H1 (cell line): ENCODE results near the gene ATE1. TPM values are rescaled to one million over a fixed set of nuclear protein-coding genes. Genes with fewer than 3 reads are reported as not detected.

Experiments used
- GABPA ChIP-seq: IDR thresholded peaks from 2 replicates; pipeline ENCODE4 v1.6.1; 2011; ENCODE audit warnings: mild to moderate bottlenecking, low read length, moderate library complexity, borderline replicate concordance; ENCODE audit not compliant: insufficient read depth
- KDM1A ChIP-seq: fragments of 200-600, 300-600 bp; sonication (generic); IDR thresholded peaks from 2 replicates; pipeline ENCODE4 v1.7.1; 2016; ENCODE audit warnings: mild to moderate bottlenecking, low read length, borderline replicate concordance
- KDM4A ChIP-seq: IDR thresholded peaks from one replicate; pipeline ENCODE4 v1.7.1; 2012; ENCODE audit warnings: low read depth, mild to moderate bottlenecking, moderate library complexity, low read length, inconsistent platforms; ENCODE audit not compliant: severe bottlenecking
- MAFK ChIP-seq: IDR thresholded peaks from 2 replicates; pipeline ENCODE4 v1.6.1; 2012; ENCODE audit warnings: low read depth, mild to moderate bottlenecking, improper control_type of control experiment, low read length
- RFX5 ChIP-seq: IDR thresholded peaks from 2 replicates; pipeline ENCODE4 v1.6.1; 2011; ENCODE audit warnings: low read depth, low read length, improper control_type of control experiment, borderline replicate concordance
- RNF2 ChIP-seq: fragments of 200-900, 300-1000 bp; sonication (generic); IDR thresholded peaks from 2 replicates; pipeline ENCODE4 v1.7.1; 2016; ENCODE audit warnings: borderline replicate concordance, low read depth, mild to moderate bottlenecking, antibody characterized with exemption, low read length; ENCODE audit not compliant: poor library complexity, severe bottlenecking; ENCODE audit errors: missing control alignments
- SAP30 ChIP-seq: fragments of 300-600 bp; sonication (generic); IDR thresholded peaks from 2 replicates; pipeline ENCODE4 v1.7.1; 2012; ENCODE audit warnings: low read length, moderate library complexity, mild to moderate bottlenecking, inconsistent platforms; ENCODE audit not compliant: insufficient read depth, insufficient replicate concordance
- polyA plus RNA-seq, 7 experiments: library from polyadenylated mRNA; depleted of rRNA in 3 of 7; stranded (reverse) in 5 of 7; unstranded in 2 of 7; fragments of >200 nt in 5 of 7; fragments of 200-250 nt in 2 of 7; gene quantifications; 1 replicate in 5 of 7; 2 replicates in 1 of 7; 4 replicates in 1 of 7; pipeline versions ENCODE4 v1.2.1 to v1.2.3, GENCODE V29; 2011 to 2013; ENCODE audit warnings: missing spikeins in 2 of 7, mixed read lengths in 2 of 7
- total RNA-seq: library from RNA; stranded (reverse); fragmentation: NEBNext Ultra II Directional; extraction: Animal tissue kit (Norgen Biotek cat#: 25700); gene quantifications from 2 replicates; pipeline ENCODE4 v1.2.1, GENCODE V29; 2021
- TF ChIP-seq, protein P1 (sequence below): IDR thresholded peaks from 2 replicates; pipeline ENCODE4 v1.6.1; 2012; ENCODE audit warnings: inconsistent platforms

The ATE1 gene
- total and polyA plus RNA-seq, 2 of the 8 experiments (the other 6 are each of a cell fraction or from before 2014, with no cell fraction given), result 8.8 to 26.9 TPM

- no peak for TF ChIP-seq RNF2
- no peak for TF ChIP-seq GABPA
- TF ChIP-seq SAP30, result no peak
- TF ChIP-seq, protein P1, sequence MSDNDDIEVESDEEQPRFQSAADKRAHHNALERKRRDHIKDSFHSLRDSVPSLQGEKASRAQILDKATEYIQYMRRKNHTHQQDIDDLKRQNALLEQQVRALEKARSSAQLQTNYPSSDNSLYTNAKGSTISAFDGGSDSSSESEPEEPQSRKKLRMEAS, result no peak
- TF ChIP-seq KDM4A, result no peak
- TF ChIP-seq MAFK, result no peak
- no peak for TF ChIP-seq KDM1A
- TF ChIP-seq RFX5, result no peak
Measured at GRCh38 chr10:121942749-121943416, 15.1 kb upstream of the ATE1 start (continued).
